GM21360 (cell line): Measurements from ENCODE around the gene CAB39L.

Source experiments
- ATAC-seq: cut with Tn5 transposase; IDR thresholded peaks from one replicate; pipeline ENCODE4 v1.9.1; 2021; ENCODE audit warnings: mild to moderate bottlenecking, moderate library complexity; ENCODE audit not compliant: unreplicated experiment

CAB39L gene

DNA sequence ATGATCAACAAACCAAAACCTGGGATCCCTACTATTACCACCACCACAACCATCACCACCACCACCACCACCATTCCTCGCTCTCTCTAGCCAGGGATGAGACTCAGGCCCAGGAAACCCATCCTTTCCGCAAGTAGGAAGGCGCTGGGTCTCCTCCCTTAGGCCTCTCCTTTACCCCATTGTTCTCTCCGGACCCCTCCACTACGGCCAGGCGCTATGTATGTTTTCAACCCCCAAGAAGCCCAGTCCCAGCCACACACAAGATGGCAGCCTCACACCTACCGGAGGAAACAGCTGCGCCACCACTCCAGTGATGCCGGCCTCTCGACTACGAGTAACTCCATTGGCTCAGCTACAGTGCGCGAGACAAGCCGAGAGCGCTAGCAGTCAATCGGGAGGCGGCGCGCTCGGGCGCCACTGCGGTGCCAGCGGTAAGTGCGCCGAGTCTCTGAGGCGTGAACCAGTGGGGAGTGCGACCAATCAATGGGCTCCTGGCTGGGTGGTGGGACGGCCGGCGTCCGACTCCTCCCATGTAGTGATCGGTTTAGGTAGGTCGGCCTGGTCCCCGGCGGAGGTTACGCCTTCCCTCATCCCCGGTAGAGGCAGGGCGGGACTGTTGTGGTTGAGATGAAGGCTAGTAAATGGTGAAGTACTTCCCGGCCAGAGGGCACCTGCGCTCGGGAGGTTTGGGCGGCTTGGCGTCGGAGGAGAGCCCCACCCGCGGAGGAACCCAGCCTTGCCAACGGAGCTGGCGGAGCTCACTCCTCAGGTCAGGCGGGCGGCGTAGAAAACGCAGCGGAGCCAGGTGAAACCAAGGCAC, at the start of gene CAB39L, which contains the start of gene SETDB2:
Gene CAB39L (minus strand): TSS at position 361 of the 820 bp plus-strand sequence. CDS start 61,154 bp downstream, outside the sequence.
Gene SETDB2 (plus strand): TSS at position 571 of the 820 bp plus-strand sequence. CDS start 7,620 bp downstream, outside the sequence.
- peak; percentile 92 for ATAC-seq

DNA sequence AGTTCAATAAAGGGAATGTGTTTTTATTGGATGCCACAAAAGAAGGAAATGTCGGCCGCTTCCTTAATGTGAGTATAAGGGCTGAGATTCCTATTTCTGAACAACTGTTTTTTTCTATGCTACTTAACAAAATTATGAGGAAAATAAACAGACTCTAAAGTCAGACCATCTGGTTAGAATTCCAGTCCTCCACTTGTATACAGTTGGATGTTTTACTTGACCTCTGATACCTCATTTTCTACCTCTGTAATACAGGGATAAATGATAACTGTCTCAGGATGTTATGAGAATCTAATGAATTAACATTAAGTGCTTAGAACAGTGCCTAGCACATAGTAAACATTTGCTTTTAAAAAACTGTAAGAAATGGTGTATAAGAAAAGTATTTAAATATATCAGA, 44.7 kb upstream of the CAB39L start:
- no peak for ATAC-seq

DNA sequence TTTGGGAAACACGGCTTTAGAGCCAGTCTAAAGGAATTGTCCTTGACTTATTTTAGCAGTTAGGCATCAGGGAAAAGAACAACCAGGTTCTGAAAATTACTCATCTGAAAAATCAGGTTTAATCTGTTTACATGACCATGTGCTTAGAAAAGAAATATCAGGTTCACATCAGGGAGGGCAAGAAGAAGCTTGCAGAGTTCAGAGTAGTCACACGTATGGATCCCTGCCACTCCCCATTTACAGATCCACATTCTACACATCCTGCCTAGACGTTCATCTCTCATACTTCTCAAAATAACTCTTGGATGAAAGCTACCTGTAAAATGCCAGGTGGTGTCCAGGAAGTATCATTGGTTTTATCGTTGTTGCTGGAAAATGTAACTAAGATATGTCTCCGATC, 37.9 kb upstream of the CAB39L start:
- no peak for ATAC-seq

DNA sequence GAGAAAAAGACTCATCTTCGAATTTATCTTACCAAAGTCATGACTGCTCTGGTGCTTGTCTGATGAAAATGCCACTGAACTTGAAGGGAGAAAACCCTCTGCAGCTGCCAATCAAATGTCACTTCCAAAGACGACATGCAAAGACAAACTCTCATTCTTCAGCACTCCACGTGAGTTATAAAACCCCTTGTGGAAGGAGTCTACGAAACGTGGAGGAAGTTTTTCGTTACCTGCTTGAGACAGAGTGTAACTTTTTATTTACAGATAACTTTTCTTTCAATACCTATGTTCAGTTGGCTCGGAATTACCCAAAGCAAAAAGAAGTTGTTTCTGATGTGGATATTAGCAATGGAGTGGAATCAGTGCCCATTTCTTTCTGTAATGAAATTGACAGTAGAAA, 32.7 kb upstream of the CAB39L start:
- ATAC-seq, result no peak

DNA sequence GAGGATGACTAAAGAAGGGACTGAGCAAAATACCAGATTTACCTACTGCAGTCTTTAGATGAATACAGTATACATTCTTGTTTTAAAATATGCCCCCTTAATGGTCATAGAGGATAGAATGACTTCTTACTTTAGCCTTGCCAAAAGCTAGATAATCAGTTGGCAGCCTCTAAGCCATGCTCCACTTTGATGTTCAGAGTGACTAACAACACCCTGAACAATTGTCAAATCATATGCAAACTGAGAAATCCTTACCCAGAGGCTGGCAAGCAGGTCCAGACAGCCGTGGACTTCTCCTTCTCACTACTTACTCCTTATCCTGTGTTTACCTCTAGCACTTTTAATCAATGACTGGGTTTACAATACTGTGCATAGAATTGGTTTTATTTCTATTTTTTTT, 28.3 kb upstream of the CAB39L start:
- ATAC-seq, result no peak

DNA sequence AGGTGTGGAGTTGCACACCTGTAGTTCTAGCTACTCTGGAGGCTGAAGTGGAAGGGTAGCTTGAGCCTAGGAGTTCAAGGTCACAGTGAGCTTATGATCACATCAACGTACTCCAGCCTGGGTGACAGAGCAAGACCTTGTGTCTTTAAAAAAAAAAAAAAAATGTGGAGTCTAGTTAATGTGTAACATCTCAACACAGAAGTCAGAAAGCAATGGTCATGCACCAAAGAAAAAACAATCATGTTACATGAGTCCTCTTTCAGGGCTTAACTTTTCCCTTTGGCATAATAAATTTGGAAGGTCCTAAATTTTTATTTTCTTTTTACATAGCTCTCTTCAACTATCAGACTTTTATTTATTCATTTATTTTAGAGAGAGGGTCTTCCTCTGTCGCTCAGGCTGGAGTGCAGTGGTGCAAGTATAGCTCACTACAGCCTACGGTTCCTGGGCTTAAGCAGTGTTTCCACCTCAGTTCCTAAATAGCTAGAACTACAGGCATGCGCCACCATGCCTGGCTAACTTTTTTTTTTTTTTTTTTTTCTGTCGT, 22.5 kb upstream of the CAB39L start:
- ATAC-seq, result no peak

DNA sequence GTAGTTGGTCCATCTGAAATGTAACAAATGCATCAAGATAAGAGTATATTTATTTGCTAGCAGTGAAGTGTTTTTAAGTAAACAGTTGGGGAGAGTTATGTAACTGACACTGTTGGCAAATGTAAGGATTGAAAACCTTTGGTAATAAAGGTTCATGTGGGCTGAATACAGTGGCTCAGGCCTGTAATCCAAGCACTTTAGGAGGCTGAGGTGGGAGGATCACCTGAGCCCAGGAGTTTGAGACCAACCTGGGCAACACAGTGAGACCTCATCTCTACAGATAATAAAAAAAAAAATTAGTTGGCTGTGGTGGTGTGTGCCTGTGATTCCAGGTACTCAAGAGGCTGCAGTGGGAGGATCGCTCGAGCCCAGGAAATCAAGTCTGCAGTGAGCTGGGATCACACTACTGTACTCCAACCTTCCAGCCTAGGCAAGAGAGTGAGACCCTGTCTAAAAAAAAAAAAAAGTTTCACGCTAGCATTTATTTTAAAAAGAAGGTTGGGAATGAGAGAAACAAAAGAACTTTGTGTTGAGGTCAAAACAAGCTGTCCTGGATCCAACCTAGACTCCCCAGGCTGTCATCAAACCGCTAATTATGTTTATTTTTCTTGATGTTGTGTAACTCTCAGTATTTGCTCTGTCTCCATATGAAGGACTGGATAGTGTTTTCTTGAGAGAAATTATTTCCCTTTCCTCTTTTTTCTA, 20.9 kb upstream of the CAB39L start:
- ATAC-seq, result no peak

DNA sequence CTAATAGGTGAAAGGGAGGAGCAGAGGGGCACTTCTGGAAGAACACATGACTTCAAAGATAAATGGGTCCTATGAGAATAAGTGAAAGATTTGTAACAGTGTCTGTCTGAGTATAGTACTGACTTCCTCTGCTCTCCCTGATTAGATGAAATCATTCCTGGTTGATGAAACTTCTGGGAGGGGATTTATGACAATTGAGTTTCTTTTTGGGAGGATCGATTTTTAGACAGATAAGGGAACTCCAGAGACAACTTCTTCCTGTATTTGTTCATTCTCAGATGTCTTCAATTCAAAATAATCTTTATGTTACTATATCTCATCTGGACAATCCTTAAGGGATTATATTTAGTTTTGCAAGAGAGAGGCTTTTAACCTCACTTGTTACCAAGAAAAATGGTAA, 20.2 kb upstream of the CAB39L start:
- no peak for ATAC-seq

DNA sequence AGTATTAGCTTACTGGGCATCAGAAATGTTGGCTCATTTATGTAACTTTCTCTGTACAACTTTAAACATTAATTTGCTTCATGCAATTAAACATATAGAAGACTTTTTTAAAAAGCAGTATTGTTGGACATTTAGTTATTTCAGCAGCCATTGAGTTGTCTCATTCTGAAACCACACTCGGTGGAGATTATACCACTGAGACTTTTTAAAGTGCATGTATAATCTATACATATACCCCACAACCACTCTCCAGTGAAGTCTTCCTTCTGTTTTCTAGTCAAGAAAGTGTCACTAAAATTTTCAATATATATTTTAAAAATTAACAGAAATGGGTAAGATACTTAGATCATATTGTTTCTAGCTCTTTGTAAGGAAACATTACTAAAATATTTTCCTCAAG, 15.7 kb upstream of the CAB39L start:
- ATAC-seq, result peak; percentile 41

DNA sequence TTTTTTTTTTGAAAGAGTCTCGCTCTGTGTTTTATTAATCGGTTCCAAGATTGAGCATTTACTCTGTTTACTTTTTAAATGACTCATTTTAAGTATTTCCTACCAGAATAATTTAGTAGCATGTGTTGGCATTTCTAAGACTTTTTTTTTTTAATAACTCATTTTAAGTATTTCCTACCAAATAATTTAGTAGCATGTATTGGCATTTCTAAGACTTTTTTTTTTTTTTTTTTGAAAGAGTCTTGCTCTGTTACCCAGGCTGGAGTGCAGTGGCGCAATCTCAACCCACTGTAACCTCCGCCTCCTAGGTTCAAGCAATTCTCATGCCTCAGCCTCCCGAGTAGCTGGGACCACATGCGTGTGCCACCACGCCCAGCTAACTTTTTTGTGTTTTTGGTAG, 13.4 kb upstream of the CAB39L start:
- ATAC-seq, result no peak

DNA sequence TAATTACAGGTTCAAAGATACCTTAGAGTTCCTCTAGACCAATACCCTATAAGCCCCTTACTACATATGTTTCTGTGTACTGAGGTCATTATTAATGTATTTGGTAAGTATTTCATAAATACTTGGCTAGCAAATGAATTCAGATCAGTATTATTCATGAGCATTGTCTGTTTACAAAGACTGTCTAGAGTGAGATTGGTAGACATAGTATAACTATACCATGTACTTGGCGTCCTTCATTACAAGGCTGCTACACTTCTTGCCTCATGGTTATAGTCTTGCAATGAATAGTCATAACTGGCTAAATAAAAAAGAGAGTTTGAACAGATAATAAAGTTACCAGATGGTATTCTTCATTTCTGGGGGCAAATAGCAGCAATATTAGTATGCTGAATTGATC, 12.3 kb upstream of the CAB39L start:
- no peak for ATAC-seq

DNA sequence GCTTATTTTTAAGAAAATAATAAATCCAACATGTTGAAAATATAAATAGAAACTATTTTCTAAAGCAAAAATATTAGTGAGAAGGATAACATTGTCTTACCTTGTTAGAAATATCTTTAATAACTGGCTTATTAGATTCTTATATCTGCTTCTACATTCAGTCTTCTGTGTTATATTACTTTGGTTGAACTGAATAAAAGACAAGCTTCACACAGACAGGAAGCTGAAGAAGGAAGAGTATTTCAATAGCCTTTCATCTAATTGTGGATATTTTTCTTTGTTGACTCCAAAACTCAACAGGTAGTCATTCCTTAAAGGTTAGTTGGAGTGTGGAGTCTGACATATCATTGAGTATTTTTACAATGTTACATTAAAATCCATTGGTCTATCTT, 11.1 kb upstream of the CAB39L start:
- ATAC-seq, result no peak

DNA sequence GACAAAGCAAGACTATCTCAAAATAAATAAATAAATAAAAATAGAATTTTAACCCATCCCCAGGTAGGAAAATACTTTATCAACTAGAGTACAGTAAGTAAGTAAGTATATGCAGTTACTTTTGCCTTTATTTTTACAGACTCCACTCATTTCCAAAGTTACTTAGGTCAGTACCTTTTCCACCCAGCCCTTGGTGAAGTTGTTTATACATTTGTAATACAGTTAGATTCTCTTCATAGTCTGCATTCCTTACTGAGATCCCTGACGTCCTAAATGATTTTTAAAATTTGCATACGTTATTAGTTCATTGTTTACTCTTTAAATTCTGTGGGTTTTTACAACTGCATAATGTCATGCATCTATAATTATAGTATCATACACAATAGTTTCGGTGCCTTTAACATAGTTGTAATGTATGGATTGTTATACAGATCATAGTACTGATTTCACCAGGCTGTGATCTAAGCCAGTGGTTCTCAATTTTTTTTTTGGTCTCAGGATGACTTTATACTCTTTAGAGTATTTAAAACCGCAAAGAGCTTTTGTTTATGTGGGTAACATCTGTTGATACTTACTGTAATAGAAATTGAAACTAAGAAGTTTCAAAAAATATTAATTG, 10.6 kb upstream of the CAB39L start:
- peak; percentile 89 for ATAC-seq

DNA sequence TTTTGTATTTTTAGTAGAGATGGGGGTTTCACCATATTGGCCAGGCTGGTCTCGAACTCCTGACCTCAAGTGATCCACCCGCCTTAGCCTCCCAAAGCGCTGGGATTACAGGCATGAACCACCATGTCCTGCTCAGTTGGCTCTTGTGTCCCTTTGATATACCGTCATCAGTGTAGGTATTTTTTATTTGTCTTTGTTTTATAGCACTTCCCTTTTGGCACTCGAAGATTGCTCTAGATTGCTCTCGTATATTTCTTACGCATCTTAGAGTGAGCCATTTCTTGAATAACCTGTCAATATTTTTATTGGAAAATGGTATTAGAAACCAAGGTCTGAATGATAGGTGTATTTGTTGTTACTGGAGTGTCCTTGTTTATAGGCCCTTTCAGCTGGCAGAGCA, 9.6 kb upstream of the CAB39L start:
- no peak for ATAC-seq

DNA sequence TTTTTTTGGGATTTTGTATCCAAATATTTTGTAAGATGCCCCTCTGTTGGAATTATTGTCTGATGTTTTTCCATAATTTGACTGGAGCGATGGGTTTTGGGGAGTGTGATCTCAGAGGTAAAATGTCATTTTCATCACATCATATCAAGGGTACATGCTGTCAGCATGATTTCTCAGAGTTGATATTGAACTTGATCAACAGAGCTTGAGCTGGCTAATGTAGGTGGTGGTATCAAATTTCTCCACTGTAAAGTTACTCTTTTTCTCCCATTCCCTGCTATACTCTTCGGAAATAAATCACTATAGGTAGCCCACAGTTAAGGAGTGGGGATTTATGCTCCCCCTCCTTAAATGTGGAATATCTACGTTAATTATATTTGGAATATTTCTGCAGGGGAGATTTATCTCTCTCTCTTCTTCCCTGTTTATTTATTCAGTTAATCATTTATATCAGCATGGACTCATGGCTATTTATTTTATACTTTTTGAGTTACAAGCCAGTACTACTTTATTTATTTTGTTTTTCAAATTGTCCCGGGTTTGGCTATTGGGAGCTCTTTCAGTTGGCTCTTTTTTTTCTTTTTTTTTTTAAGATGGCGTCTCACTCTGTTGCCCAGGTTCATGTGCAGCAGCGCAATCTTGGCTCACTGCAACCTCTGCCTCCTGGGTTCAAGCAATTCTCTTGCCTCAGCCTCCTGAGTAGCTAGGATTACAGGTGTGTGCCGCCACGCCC, 9.0 kb upstream of the CAB39L start:
- ATAC-seq, result no peak

DNA sequence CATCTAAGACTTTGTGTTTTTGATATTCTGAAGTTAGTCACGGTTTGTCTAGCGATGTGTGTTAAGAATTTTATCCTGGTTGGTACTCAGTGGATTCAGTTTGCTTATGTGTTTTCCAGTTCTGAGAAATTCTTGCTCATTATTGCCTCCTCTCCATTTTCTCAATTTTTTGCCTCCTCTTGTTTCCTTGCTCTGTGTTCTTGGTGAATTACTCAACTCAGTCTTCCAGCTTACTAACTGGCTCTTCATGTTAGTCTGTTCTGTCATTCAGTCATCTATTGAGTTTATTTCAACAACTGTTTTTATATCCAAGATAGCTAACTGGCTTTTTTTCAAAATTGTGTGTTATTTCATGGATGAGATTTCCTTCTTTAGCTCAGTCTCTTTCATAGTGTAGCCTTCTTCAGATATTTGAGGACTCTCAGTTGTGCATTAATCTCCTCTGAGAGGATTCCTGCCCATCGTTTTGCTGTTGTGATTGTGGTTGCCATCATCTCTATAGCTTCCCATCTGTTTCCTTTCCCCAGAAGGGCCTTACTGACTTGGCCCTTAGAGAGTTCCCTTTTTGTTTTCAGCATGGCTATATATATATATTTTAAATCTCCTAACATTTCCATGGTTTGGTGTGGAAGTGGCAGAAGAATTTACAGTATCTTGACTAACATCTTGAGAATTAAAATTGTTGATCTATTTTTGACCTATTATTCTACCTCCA, 6.4 kb upstream of the CAB39L start:
- ATAC-seq, result no peak

DNA sequence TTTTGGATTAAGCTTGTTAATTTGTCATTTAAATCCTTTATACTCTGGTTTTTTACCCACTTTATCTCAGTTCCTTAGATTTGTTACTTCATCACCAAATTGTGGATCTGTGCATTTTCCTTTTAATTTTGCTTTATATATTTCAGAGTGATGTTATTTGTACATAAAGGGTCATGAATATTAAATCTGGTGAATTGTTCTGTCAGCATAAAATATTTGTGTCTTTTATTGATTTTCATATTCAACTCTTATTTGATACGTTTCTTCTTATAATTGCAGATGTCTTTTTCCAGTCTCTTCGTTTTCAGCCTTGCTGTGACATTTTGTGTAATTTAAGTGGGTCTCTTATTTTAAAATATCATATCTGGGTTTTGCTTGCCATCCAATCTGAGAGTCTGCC, 4.9 kb upstream of the CAB39L start:
- no peak for ATAC-seq

DNA sequence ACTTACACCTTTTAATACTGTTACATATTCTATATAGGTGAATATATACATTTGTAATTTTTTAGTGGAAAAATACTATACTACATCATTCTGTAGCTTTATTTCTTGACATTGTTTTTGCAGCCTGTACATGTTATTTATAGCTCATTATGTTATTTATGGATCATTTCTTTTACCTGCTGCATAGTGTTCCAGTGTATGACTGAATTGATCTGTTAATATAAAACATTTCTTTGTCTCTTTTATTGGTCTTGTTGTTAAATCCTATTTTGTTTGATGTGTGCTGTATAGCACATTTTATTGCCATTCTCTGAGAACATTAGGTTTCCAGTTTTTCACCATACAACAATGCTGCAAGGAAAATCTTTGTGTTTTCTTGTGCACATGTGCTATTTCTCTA, 2.6 kb upstream of the CAB39L start:
- no peak for ATAC-seq

DNA sequence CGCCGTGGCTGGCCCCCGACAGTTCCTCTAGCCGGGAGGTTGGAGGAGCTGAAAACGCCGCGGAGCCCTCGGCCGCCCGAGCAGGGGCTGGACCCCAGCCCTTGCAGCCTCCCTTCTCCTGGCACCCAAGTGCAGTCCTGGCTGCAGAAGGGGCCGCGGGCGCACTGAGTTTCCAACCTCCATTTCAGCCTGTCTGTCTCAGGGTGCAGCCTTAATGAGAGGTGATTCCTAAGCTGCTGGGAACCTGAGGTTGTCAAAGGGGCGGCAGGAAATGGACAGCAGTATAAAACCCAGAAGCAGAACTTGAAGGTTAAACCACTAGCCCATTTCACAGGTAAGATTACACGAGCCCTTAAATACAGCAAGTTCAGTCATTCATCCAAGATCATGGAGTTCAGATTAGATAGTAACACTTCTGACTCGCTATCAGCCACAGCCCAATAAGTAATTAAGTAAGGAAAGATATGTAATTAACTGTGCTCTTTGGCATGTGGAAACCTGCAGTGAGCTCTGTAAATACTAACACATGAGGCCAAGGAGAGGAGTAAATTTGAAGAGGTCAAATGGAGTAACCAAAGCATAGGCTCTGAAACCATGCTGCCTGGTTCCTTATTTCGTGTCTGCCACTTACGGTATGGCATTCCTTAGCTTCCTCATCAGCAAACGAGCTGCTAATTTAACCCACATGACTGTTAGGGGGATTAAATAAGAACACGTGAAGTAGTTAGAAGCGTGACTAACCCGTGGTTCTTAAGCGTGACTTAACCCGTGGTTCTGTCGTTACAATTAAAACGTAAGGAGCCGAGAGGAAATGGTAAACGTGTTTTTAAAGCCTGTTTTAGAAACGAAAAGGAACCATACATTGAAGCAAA, 896 bp upstream of the CAB39L start:
- ATAC-seq, result peak; percentile 3
